ENCODE results near the gene TMX2. TPM values are rescaled to one million over a fixed set of nuclear protein-coding genes. Genes with fewer than 3 reads are reported as not detected.

Gene TMX2
- polyA plus RNA-seq, 3 donors = 28.9 to 71.6 (median 52.9) TPM

- peak overlapping the region in 4 of 7 donors; percentile 60 to 87 (median 75) for H3K27ac Mint-ChIP-seq
- peak overlapping the region in 1 of 2 donors; percentile 70 for H3K27ac ChIP-seq (ENCODE audit: low read depth in 1 of 2, low read length in 2 of 2)
- peaks cover 69% of the 10 kb centered on the region for H4K20me1 ChIP-seq (ENCODE audit: insufficient read depth, low read length)
These were observed 58.4 kb downstream of the TMX2 start for GRCh38 chr11:57770793-57771192.

GRCh38 chr11:57771365-57771764 is 59.0 kb downstream of the TMX2 start:
- no peak overlapping the region for H3K4me2 ChIP-seq (replicated peaks; ENCODE audit: extremely low read depth, low read length, poor library complexity, severe bottlenecking)
- intact Hi-C loops (cut with micrococcal nuclease) = no loop called here
- no peak for TF ChIP-seq CTCF (IDR thresholded peaks at IDR 0.05)

More at GRCh38 chr11:57770793-57771192, 58.4 kb downstream of the TMX2 start:
- peaks cover 6 to 26% of the 10 kb centered on the region in 2 donors for H3K36me3 Mint-ChIP-seq
- H3K4me1 ChIP-seq (ENCODE audit: control insufficient read depth in 1 of 2, insufficient read depth in 2 of 2, low read length in 2 of 2) = peaks cover 20 to 21% of the 10 kb centered on the region in 2 donors
- DNase-seq = no peak
- peak overlapping the region; percentile 19 for H3K4me2 ChIP-seq (replicated peaks; ENCODE audit: extremely low read depth, low read length, poor library complexity, severe bottlenecking)
- H3K4me3 Mint-ChIP-seq = peak overlapping the region in 1 of 2 donors; percentile 68
- no peak overlapping the region for H3K9ac ChIP-seq (ENCODE audit: insufficient read depth, low read length, poor library complexity, severe bottlenecking)
- H3K4me1 Mint-ChIP-seq = peaks cover 41% of the 10 kb centered on the region
- H2AFZ ChIP-seq (ENCODE audit: insufficient read depth, low read depth, low read length, poor library complexity, severe bottlenecking) = peak overlapping the region; percentile 13
- no peak for TF ChIP-seq CTCF (IDR thresholded peaks at IDR 0.05)
- no CpG with 5 or more reads among the region's 1 CpG for WGBS (ENCODE audit: insufficient coverage)
- no peaks in the 10 kb centered on the region for H3K36me3 ChIP-seq (replicated peaks in 1 of 2; ENCODE audit: control insufficient read depth in 1 of 2, insufficient read depth in 2 of 2, low read length in 2 of 2)
- no peaks in the 10 kb centered on the region for H3K27me3 Mint-ChIP-seq (ENCODE audit: low read depth in 3 of 3)
- no peaks in the 10 kb centered on the region for H3K27me3 ChIP-seq (ENCODE audit: control insufficient read depth in 2 of 2, insufficient read depth in 2 of 2, low read length in 2 of 2)
- intact Hi-C loops (cut with micrococcal nuclease) = no loop called here
- peaks cover 0 to 2% (median 0%) of the 10 kb centered on the region in 7 donors for H3K9me3 Mint-ChIP-seq
- no peaks in the 10 kb centered on the region for H3K9me3 ChIP-seq (replicated peaks in 1 of 2; ENCODE audit: control insufficient read depth in 1 of 2, insufficient read depth in 1 of 2, low read length in 2 of 2)
- H3K79me2 ChIP-seq (ENCODE audit: insufficient read depth, low read length) = peaks cover 89% of the 10 kb centered on the region
- peak overlapping the region in 1 of 3 experiments; percentile 23 for H3K4me3 ChIP-seq (replicated peaks in 1 of 3; ENCODE audit: low read depth in 2 of 3, low read length in 3 of 3)

More at GRCh38 chr11:57771365-57771764, 59.0 kb downstream of the TMX2 start:
- DNase-seq = no peak
- Histone ChIP-seq H3K27ac (ENCODE audit: low read depth in 1 of 2, low read length in 2 of 2) (peak overlapping the region in 1 of 2 donors; percentile 70), H3K36me3 (replicated peaks in 1 of 2; ENCODE audit: control insufficient read depth in 1 of 2, insufficient read depth in 2 of 2, low read length in 2 of 2) (no peaks in the 10 kb centered on the region), H3K9ac (ENCODE audit: insufficient read depth, low read length, poor library complexity, severe bottlenecking) (no peak overlapping the region), H3K4me1 (ENCODE audit: control insufficient read depth in 1 of 2, insufficient read depth in 2 of 2, low read length in 2 of 2) (peaks cover 25 to 27% of the 10 kb centered on the region in 2 donors), H3K9me3 (replicated peaks in 1 of 2; ENCODE audit: control insufficient read depth in 1 of 2, insufficient read depth in 1 of 2, low read length in 2 of 2) (no peaks in the 10 kb centered on the region), H3K27me3 (ENCODE audit: control insufficient read depth in 2 of 2, insufficient read depth in 2 of 2, low read length in 2 of 2) (no peaks in the 10 kb centered on the region), H3K79me2 (ENCODE audit: insufficient read depth, low read length) (peaks cover 90% of the 10 kb centered on the region), H4K20me1 (ENCODE audit: insufficient read depth, low read length) (peaks cover 70% of the 10 kb centered on the region), H2AFZ (ENCODE audit: insufficient read depth, low read depth, low read length, poor library complexity, severe bottlenecking) (no peak overlapping the region), H3K4me3 (replicated peaks in 1 of 3; ENCODE audit: low read depth in 2 of 3, low read length in 3 of 3) (no peak overlapping the region)
- Mint-ChIP-seq H3K4me3 (no peak overlapping the region), H3K4me1 (peaks cover 47% of the 10 kb centered on the region), H3K27me3 (ENCODE audit: low read depth in 3 of 3) (no peaks in the 10 kb centered on the region), H3K9me3 (peaks cover 0 to 2% (median 0%) of the 10 kb centered on the region in 7 donors), H3K36me3 (peaks cover 6 to 23% of the 10 kb centered on the region in 2 donors), H3K27ac (no peak overlapping the region)
- 93% methylated on average over 1 of the region's 3 CpGs for WGBS (ENCODE audit: insufficient coverage)
